Left renal cortex interstitium (tissue), 4 donors: ENCODE results near the gene PTPN1. TPM values are rescaled to one million over a fixed set of nuclear protein-coding genes. Genes with fewer than 3 reads are reported as not detected.
"Not testable (repeated sequence)": the region's sequence is repeated elsewhere in the genome, so short reads cannot be mapped to it uniquely, and the experiment has no call there.

Experiments used
- DNase-seq, 4 donors: peaks; one replicate each; pipeline ENCODE4 v3.0.0-alpha.2; 2013; ENCODE audit warnings: low read depth in 4 of 4, low spot score in 2 of 4, missing footprints in 1 of 4
- polyA plus RNA-seq, 4 donors: library from polyadenylated mRNA; unstranded; fragments of 120-200 nt; gene quantifications; one replicate each; pipeline ENCODE4 v1.2.1, GENCODE V29; 2013; ENCODE audit not compliant: insufficient read length in 4 of 4

Gene PTPN1
- polyA plus RNA-seq, 4 donors, result 31.3 to 33.6 (median 32.4) TPM

GRCh38 chr20:50550531-50550930 is 40.3 kb downstream of the PTPN1 start:
- no peak for DNase-seq

- DNase-seq, result no peak
Measured at GRCh38 chr20:50551288-50551687, 41.1 kb downstream of the PTPN1 start.

- DNase-seq, result no peak
Measured at GRCh38 chr20:50552979-50553378, 42.8 kb downstream of the PTPN1 start.

GRCh38 chr20:50554694-50555579 is 44.8 kb downstream of the PTPN1 start:
- DNase-seq, result no peak

GRCh38 chr20:50555662-50556061 is 45.5 kb downstream of the PTPN1 start:
- DNase-seq, result no peak

- DNase-seq, result no peak
Measured at GRCh38 chr20:50557549-50558134, 47.5 kb downstream of the PTPN1 start.

GRCh38 chr20:50558483-50558925 is 48.3 kb downstream of the PTPN1 start:
- no peak for DNase-seq

- no peak for DNase-seq
Measured at GRCh38 chr20:50559149-50559548, 49.0 kb downstream of the PTPN1 start.

GRCh38 chr20:50559856-50560638 is 49.9 kb downstream of the PTPN1 start:
- DNase-seq, result no peak

- DNase-seq, result no peak
Measured at GRCh38 chr20:50560867-50561266, 50.7 kb downstream of the PTPN1 start.

- DNase-seq, result no peak
Measured at GRCh38 chr20:50561379-50562078, 51.3 kb downstream of the PTPN1 start.

GRCh38 chr20:50562262-50562701 is 52.1 kb downstream of the PTPN1 start:
- no peak for DNase-seq

- DNase-seq, result no peak
Measured at GRCh38 chr20:50563133-50563944, 53.2 kb downstream of the PTPN1 start.

- no peak for DNase-seq
Measured at GRCh38 chr20:50565383-50565782, 55.2 kb downstream of the PTPN1 start.

- DNase-seq, result no peak
Measured at GRCh38 chr20:50565871-50566270, 55.7 kb downstream of the PTPN1 start.

GRCh38 chr20:50567860-50568548 is 57.8 kb downstream of the PTPN1 start:
- DNase-seq, result no peak

- no peak for DNase-seq
Measured at GRCh38 chr20:50568549-50568942, 58.4 kb downstream of the PTPN1 start.

GRCh38 chr20:50569487-50569863 is 59.3 kb downstream of the PTPN1 start:
- DNase-seq, result not testable (repeated sequence)
